ENCODE data around the gene PCARE.
"Not testable (repeated sequence)": the region's sequence is repeated elsewhere in the genome, so short reads cannot be mapped to it uniquely, and the experiment has no call there.

The PCARE gene

GRCh38 chr2:29074411-29074810 lies at the start of gene PCARE:
TSS of gene PCARE (minus strand) at chr2:29074523. CDS start at chr2:29074261, 262 bp downstream.
- DNase-seq: no peak

- DNase-seq: peak; percentile 91
Measured at GRCh38 chr2:29123617-29124349, 49.5 kb upstream of the PCARE start.

GRCh38 chr2:29120846-29121245 lies 46.5 kb upstream of the PCARE start:
- DNase-seq: no peak

DNA sequence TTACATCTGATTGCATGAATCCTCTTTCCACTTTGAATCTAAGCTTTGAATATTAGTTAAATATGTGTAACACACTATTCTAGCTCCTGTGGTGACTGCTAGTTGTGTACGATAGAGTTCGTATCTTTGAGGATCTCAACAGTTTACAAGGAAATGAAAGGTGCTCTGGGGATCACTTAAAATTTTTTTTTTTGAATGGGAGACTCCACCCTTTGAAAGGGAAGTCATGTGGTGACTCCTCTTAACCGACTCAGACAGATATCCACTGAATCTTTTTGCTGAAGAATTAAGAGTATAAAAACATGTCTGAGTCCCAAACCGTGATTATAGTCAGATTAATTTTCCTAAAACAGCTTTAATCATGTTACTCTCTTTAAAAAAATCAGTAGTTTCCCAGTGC lies 44.9 kb upstream of the PCARE start:
- no peak for DNase-seq

GRCh38 chr2:29117636-29118303 lies 43.4 kb upstream of the PCARE start:
- DNase-seq: peak; percentile 78

- DNase-seq: peak; percentile 68
Measured at GRCh38 chr2:29115797-29116781, 41.8 kb upstream of the PCARE start.

- DNase-seq: peak; percentile 51
Measured at GRCh38 chr2:29114946-29115609, 40.8 kb upstream of the PCARE start, which contains the start of gene CLIP4. TSS of gene CLIP4 (plus strand) at chr2:29115415. CDS start at chr2:29121389, 5,974 bp downstream.

- no peak for DNase-seq
Measured at GRCh38 chr2:29114586-29114945, 40.2 kb upstream of the PCARE start.

DNA sequence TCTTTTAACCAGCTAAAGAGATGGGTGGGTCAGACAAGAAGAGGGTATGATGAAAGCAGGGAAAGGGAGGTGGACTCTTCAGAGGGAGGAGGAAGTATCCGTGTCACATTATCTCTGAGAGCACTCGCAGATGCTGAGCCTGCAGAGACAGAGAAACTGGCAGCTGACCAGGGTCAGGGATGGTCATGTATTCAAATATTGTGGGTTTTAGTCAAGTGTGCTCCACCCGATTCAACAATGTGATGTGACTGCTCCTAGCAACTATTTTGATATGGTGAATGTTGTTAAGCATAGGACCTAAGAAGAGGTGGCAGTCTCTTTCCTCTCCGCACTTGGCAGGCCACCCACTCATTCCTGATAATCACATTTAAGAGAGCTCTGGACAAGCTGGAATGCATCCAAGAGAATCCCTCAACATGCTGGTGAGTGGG lies 39.6 kb upstream of the PCARE start:
- peak; percentile 64 for DNase-seq

- DNase-seq: peak; percentile 11
Measured at GRCh38 chr2:29113027-29113686, 38.8 kb upstream of the PCARE start.

GRCh38 chr2:29112379-29112778 lies 38.1 kb upstream of the PCARE start:
- no peak for DNase-seq

GRCh38 chr2:29110916-29111535 lies 36.7 kb upstream of the PCARE start:
- DNase-seq: no peak

- DNase-seq: no peak
Measured at GRCh38 chr2:29109246-29109645, 34.9 kb upstream of the PCARE start.

GRCh38 chr2:29108225-29108624 lies 33.9 kb upstream of the PCARE start:
- peak; percentile 86 for DNase-seq

DNA sequence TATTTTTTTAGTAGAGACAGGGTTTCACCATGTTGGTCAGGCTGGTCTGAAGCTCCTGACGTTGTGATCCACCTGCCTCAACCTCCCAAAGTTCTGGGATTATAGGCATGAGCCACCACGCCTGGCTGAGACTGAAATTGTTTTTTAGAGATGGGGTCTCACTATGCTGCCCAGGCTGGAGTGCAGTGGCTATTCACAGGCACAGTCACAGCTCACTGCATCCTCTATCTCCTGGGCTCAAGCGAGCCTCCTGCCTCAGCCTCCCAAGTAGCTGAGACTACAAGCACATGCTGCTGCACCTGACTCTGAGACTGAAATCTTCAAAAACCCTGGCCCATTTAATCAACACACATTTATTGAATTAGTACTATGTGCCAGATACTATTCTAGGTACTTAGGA lies 33.2 kb upstream of the PCARE start:
- DNase-seq: not testable (repeated sequence)

DNA sequence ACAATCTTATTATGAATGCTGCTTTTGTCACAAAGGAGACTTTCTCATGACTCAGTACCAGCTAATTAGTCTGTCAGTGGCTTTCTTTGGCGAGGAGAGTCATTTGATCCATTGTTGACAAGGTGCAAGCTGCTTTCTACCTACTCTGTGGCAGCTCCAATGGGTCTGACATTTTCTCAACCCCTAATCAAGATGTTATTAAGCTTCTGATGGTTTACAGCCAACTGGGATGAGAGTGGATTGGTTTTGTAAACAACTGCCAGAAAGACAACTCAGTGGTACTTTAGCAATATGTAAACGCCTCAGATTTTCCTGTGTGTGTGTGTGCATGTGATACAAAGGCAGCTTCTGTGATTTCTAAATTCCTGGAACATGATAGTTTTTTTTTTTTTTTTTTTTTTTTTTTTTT lies 32.7 kb upstream of the PCARE start:
- DNase-seq: no peak

DNA sequence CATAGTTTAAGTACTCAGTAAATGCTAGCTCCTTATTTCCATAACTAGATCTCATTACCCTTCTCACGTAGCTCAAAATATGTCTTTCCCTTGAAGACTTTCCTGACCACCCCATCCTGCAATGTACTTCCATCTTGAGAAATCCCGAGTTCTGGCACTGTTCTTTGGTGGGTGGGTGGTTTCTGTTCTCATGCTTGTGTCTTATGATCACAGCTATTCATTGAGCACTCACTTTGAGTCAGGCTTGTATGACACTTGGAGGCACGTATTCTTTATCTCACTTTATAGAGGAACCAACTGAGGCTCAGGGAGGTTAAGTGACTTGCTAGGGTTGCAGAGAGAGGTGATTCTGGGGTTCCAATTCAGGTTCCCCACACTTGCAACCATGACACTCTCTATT lies 31.9 kb upstream of the PCARE start:
- DNase-seq: no peak

DNA sequence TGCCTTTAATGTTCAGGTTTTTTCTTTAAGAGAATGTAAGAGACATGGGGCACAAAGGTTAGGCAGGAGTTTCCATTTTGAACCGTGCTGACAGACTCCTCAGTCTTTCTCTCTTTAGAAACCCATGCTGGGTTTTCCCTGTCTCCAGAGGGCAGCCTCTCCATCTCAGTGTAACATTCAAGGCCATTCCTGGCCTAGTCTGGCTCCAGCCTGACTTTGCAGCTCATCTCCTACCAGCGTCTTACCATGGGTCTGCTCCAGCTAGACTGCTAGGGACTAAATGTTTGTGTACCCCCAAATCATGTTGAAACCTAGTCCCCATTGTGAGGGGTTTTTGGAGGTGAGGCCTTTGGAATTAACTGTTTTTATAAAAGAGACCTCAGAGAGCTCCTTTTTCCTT lies 31.1 kb upstream of the PCARE start:
- no peak for DNase-seq

- DNase-seq: no peak
Measured at GRCh38 chr2:29104688-29105087, 30.4 kb upstream of the PCARE start.

DNA sequence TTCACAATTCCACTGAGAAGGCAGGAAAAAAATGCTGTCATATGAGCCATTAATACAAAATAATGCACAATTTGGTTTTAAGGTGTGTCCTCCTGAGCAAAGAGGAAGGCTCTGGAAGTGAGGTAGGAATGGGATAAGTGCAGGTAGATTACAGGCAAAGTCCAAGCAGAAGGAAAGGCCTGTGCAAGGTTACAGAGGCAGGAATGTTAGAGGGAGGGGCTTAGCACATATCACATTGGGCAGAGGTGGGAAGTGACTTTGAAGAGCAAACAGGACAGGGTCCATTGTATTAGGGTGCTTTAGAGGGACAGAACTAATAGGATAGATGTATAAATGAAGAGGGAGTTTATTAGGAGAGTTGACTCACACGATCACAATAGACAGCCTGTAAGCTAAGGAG lies 26.2 kb upstream of the PCARE start:
- DNase-seq: no peak

DNA sequence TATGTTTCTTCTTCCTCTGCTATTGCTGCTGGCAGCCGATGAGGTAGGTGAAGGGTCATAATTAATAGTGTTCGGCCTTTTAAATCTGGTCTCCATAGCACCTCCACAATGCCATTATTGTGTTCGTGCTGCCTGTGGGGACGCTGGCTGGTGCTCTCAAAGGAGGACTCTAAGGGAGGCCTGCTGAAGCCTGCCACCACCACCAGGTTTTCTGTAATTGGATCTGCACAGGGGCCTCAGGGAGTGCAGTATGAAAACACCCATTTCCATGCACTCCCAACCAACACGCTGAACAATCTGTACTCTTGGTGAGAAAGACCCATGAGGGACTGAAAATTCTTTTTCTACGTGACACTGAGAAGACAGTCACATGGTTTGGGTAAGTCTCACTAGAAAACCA lies 23.2 kb upstream of the PCARE start:
- DNase-seq: no peak

DNA sequence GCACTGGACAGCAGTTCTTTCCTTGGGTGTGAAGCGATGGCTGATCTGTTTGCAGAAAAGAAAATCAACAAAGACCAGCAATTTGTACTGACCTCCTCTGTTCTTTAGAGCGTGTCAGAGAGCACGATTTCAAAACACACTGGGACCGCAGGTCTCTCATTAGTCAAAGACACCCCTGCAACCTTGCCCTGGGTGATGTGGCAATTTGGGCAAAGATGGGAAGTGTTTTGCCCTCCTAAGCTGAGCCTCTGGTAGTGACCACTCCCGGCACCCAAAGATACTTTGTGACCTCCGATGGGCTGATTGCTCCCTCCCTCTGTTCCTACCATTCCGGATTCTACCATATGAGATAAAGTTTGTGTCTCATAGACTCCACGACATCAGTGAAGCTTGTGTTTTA lies 22.6 kb upstream of the PCARE start:
- DNase-seq: no peak
